GM23338 (cell line): Measurements from ENCODE around the gene FRAS1. TPM values are rescaled to one million over a fixed set of nuclear protein-coding genes. Genes with fewer than 3 reads are reported as not detected.

Experiments used
- ATAC-seq: fragments of 200-7000 bp; cut with Tn5 transposase; 3 replicates; pipeline ENCODE4 v1.9.1; 2020
- DNase-seq: peaks from one replicate; pipeline ENCODE4 v3.0.0-alpha.2; 2015; ENCODE audit warnings: low spot score
- H2AFZ ChIP-seq: fragments of 200-600 bp; sonication (generic); 2 replicates; pipeline ENCODE4 v1.8.0; 2016; ENCODE audit warnings: antibody characterized with exemption, mild to moderate bottlenecking, moderate library complexity
- H3F3A ChIP-seq: fragments of 200-600 bp; sonication (generic); replicated peaks from 2 replicates; pipeline ENCODE4 v1.8.0; 2017; ENCODE audit warnings: antibody characterized with exemption, mixed run types, low read depth
- H3K27ac ChIP-seq: fragments of 200-600 bp; sonication (generic); 2 replicates; pipeline ENCODE4 v1.6.1; 2016; ENCODE audit warnings: low read depth
- H3K27me3 ChIP-seq: fragments of 200-600 bp; sonication (generic); 2 replicates; pipeline ENCODE4 v1.8.0; 2016; ENCODE audit warnings: mild to moderate bottlenecking, mixed run types, moderate library complexity; ENCODE audit not compliant: insufficient read depth
- H3K36me3 ChIP-seq: fragments of 200-600 bp; sonication (generic); 2 replicates; pipeline ENCODE4 v1.8.0; 2016; ENCODE audit warnings: mild to moderate bottlenecking; ENCODE audit not compliant: insufficient read depth
- H3K4me1 ChIP-seq: fragments of 200-600 bp; sonication (generic); 2 replicates; pipeline ENCODE4 v1.8.0; 2016; ENCODE audit warnings: mild to moderate bottlenecking, moderate library complexity; ENCODE audit not compliant: insufficient read depth
- H3K4me2 ChIP-seq: fragments of 200-600 bp; sonication (generic); 2 replicates; pipeline ENCODE4 v1.7.1; 2017; ENCODE audit warnings: mixed run types
- H3K4me3 ChIP-seq: fragments of 200-600 bp; sonication (generic); 2 replicates; pipeline ENCODE4 v1.6.1; 2016; ENCODE audit warnings: mixed run types
- H3K79me2 ChIP-seq: fragments of 200-600 bp; sonication (generic); replicated peaks from 2 replicates; pipeline ENCODE4 v1.8.0; 2017; ENCODE audit warnings: mild to moderate bottlenecking; ENCODE audit not compliant: insufficient read depth
- H3K9me2 ChIP-seq: fragments of 200-600 bp; sonication (generic); 2 replicates; pipeline ENCODE4 v1.8.0; 2017; ENCODE audit not compliant: insufficient read depth
- H4K20me1 ChIP-seq: fragments of 200-600 bp; sonication (generic); replicated peaks from 2 replicates; pipeline ENCODE4 v1.8.0; 2017; ENCODE audit warnings: mild to moderate bottlenecking; ENCODE audit not compliant: insufficient read depth
- H3K27ac Mint-ChIP-seq: 2 replicates; pipeline ENCODE4 v1.8.0; 2020; ENCODE audit warnings: inconsistent platforms, mild to moderate bottlenecking, moderate library complexity, mixed read lengths
- H3K27me3 Mint-ChIP-seq: 3 replicates; pipeline ENCODE4 v1.8.0; 2022; ENCODE audit warnings: low read depth, mild to moderate bottlenecking, moderate library complexity, mixed read lengths, inconsistent platforms; ENCODE audit not compliant: insufficient read depth, poor library complexity
- H3K36me3 Mint-ChIP-seq: 3 replicates; pipeline ENCODE4 v1.8.0; 2021; ENCODE audit warnings: low read depth, mild to moderate bottlenecking, inconsistent platforms, moderate library complexity, mixed read lengths
- H3K4me1 Mint-ChIP-seq: 3 replicates; pipeline ENCODE4 v1.8.0; 2020; ENCODE audit warnings: mild to moderate bottlenecking, inconsistent platforms, mixed read lengths
- H3K4me3 Mint-ChIP-seq: 3 replicates; pipeline ENCODE4 v1.8.0; 2021; ENCODE audit warnings: moderate library complexity, mild to moderate bottlenecking, inconsistent platforms, mixed read lengths
- H3K9me3 Mint-ChIP-seq: 3 replicates; pipeline ENCODE4 v1.8.0; 2020; ENCODE audit warnings: moderate library complexity, mild to moderate bottlenecking, inconsistent platforms, mixed read lengths
- CREB1 ChIP-seq: fragments of 250-450 bp; sonication (Bioruptor Pico); IDR thresholded peaks from 2 replicates; pipeline ENCODE4 v1.5.0; 2020; ENCODE audit warnings: low read depth, mild to moderate bottlenecking, moderate library complexity
- CTCF ChIP-seq, 2 experiments: fragments of 200-600 bp in 1 of 2; sonication (generic) in 1 of 2; conservative IDR thresholded peaks; 2 replicates each; pipeline versions ENCODE4 v1.5.1 to v1.6.1; 2016 to 2017; ENCODE audit warnings: antibody characterized with exemption in 2 of 2, low read depth in 2 of 2, mild to moderate bottlenecking in 2 of 2, moderate library complexity in 1 of 2
- ETS1 ChIP-seq: IDR thresholded peaks from 2 replicates; pipeline ENCODE4 v1.6.1; 2016; ENCODE audit warnings: antibody characterized with exemption
- EZH2 ChIP-seq: fragments of 200-600 bp; sonication (generic); IDR thresholded peaks from one replicate; pipeline ENCODE4 v1.8.0; 2017; ENCODE audit warnings: antibody characterized with exemption, mild to moderate bottlenecking, low read depth; ENCODE audit not compliant: unreplicated experiment
- EZH2phosphoT487 ChIP-seq: fragments of 200-600 bp; sonication (generic); IDR thresholded peaks from one replicate; pipeline ENCODE4 v1.8.1; 2018; ENCODE audit warnings: antibody characterized with exemption; ENCODE audit not compliant: unreplicated experiment
- JUNB ChIP-seq: IDR thresholded peaks from one replicate; pipeline ENCODE4 v1.6.1; 2016; ENCODE audit warnings: antibody characterized with exemption; ENCODE audit not compliant: unreplicated experiment
- NANOG ChIP-seq: IDR thresholded peaks from 2 replicates; pipeline ENCODE4 v1.6.1; 2016; ENCODE audit warnings: antibody characterized with exemption, borderline replicate concordance
- POLR2AphosphoS5 ChIP-seq: IDR thresholded peaks from 2 replicates; pipeline ENCODE4 v1.6.1; 2016; ENCODE audit warnings: antibody characterized with exemption, low read depth
- REST ChIP-seq: IDR thresholded peaks from one replicate; pipeline ENCODE4 v1.6.1; 2018; ENCODE audit warnings: antibody characterized with exemption; ENCODE audit not compliant: unreplicated experiment
- STAT1 ChIP-seq: IDR thresholded peaks from one replicate; pipeline ENCODE4 v1.6.1; 2016; ENCODE audit warnings: antibody characterized with exemption; ENCODE audit not compliant: unreplicated experiment
- ZNF114 ChIP-seq: fragments of 250-450 bp; sonication (Bioruptor Pico); IDR thresholded peaks from 2 replicates; pipeline ENCODE4 v1.5.0; 2020; ENCODE audit warnings: mild to moderate bottlenecking, moderate library complexity
- ZNF331 ChIP-seq: fragments of 250-450 bp; sonication (Bioruptor Pico); IDR thresholded peaks from 2 replicates; pipeline ENCODE4 v1.5.0; 2020; ENCODE audit warnings: low read depth, mild to moderate bottlenecking, moderate library complexity
- polyA plus RNA-seq: library from polyadenylated mRNA; unstranded; fragments of >200 nt; fragmentation: Nextera tagmentation; extraction: Ambion mirVana; gene quantifications from 2 replicates; pipeline ENCODE4 v1.2.1, GENCODE V29; 2016
- total RNA-seq: library from RNA; depleted of rRNA; stranded (reverse); fragments of >200 nt; shearing (Covaris generic); gene quantifications from 2 replicates; pipeline ENCODE4 v1.2.3, GENCODE V29; 2014
- TF ChIP-seq, protein P1 (sequence below): fragments of 250-450 bp; sonication (Bioruptor Pico); IDR thresholded peaks from 2 replicates; pipeline ENCODE4 v1.5.0; 2020; ENCODE audit warnings: mild to moderate bottlenecking, moderate library complexity

The FRAS1 gene
- total and polyA plus RNA-seq, 2 experiments from 2014 or later, result 12.4 to 108 TPM

- Mint-ChIP-seq H3K27me3 (no peaks in the 10 kb centered on the region), H3K27ac (no peak overlapping the region), H3K9me3 (no peaks in the 10 kb centered on the region), H3K36me3 (peaks cover 21% of the 10 kb centered on the region; the same call in 2 of the 3 replicates), H3K4me3 (no peak overlapping the region), H3K4me1 (peaks cover 29% of the 10 kb centered on the region)
- H3K4me3 ChIP-seq, result no peak overlapping the region
- no peak overlapping the region for H2AFZ ChIP-seq
- no peaks in the 10 kb centered on the region for H3F3A ChIP-seq
- no peak for TF ChIP-seq POLR2AphosphoS5
- TF ChIP-seq ZNF331 (CRISPR knock-in tag), result no peak
- TF ChIP-seq REST, result no peak
- TF ChIP-seq JUNB, result no peak
- no peak for TF ChIP-seq EZH2
- TF ChIP-seq ZNF114 (CRISPR knock-in tag), result no peak
- no peak for TF ChIP-seq CTCF (conservative IDR thresholded peaks at IDR 0.05; ENCODE audit: low read depth in 2 of 2)
- TF ChIP-seq, protein P1, sequence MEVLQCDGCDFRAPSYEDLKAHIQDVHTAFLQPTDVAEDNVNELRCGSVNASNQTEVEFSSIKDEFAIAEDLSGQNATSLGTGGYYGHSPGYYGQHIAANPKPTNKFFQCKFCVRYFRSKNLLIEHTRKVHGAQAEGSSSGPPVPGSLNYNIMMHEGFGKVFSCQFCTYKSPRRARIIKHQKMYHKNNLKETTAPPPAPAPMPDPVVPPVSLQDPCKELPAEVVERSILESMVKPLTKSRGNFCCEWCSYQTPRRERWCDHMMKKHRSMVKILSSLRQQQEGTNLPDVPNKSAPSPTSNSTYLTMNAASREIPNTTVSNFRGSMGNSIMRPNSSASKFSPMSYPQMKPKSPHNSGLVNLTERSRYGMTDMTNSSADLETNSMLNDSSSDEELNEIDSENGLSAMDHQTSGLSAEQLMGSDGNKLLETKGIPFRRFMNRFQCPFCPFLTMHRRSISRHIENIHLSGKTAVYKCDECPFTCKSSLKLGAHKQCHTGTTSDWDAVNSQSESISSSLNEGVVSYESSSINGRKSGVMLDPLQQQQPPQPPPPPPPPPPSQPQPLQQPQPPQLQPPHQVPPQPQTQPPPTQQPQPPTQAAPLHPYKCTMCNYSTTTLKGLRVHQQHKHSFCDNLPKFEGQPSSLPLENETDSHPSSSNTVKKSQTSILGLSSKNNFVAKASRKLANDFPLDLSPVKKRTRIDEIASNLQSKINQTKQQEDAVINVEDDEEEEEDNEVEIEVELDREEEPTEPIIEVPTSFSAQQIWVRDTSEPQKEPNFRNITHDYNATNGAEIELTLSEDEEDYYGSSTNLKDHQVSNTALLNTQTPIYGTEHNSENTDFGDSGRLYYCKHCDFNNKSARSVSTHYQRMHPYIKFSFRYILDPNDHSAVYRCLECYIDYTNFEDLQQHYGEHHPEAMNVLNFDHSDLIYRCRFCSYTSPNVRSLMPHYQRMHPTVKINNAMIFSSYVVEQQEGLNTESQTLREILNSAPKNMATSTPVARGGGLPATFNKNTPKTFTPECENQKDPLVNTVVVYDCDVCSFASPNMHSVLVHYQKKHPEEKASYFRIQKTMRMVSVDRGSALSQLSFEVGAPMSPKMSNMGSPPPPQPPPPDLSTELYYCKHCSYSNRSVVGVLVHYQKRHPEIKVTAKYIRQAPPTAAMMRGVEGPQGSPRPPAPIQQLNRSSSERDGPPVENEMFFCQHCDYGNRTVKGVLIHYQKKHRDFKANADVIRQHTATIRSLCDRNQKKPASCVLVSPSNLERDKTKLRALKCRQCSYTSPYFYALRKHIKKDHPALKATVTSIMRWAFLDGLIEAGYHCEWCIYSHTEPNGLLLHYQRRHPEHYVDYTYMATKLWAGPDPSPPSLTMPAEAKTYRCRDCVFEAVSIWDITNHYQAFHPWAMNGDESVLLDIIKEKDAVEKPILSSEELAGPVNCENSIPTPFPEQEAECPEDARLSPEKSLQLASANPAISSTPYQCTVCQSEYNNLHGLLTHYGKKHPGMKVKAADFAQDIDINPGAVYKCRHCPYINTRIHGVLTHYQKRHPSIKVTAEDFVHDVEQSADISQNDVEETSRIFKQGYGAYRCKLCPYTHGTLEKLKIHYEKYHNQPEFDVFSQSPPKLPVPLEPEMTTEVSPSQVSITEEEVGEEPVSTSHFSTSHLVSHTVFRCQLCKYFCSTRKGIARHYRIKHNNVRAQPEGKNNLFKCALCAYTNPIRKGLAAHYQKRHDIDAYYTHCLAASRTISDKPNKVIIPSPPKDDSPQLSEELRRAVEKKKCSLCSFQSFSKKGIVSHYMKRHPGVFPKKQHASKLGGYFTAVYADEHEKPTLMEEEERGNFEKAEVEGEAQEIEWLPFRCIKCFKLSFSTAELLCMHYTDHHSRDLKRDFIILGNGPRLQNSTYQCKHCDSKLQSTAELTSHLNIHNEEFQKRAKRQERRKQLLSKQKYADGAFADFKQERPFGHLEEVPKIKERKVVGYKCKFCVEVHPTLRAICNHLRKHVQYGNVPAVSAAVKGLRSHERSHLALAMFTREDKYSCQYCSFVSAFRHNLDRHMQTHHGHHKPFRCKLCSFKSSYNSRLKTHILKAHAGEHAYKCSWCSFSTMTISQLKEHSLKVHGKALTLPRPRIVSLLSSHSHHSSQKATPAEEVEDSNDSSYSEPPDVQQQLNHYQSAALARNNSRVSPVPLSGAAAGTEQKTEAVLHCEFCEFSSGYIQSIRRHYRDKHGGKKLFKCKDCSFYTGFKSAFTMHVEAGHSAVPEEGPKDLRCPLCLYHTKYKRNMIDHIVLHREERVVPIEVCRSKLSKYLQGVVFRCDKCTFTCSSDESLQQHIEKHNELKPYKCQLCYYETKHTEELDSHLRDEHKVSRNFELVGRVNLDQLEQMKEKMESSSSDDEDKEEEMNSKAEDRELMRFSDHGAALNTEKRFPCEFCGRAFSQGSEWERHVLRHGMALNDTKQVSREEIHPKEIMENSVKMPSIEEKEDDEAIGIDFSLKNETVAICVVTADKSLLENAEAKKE (CRISPR knock-in tag), result no peak
- no peak for TF ChIP-seq ETS1
- TF ChIP-seq EZH2phosphoT487, result no peak
- TF ChIP-seq NANOG, result no peak
- no peak for TF ChIP-seq STAT1
- TF ChIP-seq CREB1, result no peak
- H3K4me1 ChIP-seq, result 0 out of 2 replicates have a peak, but pooled peaks cover 2% of the 10 kb centered on the region
- H3K4me2 ChIP-seq, result no peak overlapping the region
- ATAC-seq (no peak), DNase-seq (no peak)
- H3K79me2 ChIP-seq, result no peaks in the 10 kb centered on the region
- H3K27me3 ChIP-seq, result no peaks in the 10 kb centered on the region
- H4K20me1 ChIP-seq, result no peaks in the 10 kb centered on the region; the same call in 1 of the 2 replicates
- H3K9me2 ChIP-seq, result no peaks in the 10 kb centered on the region
- H3K36me3 ChIP-seq, result no peaks in the 10 kb centered on the region
- H3K27ac ChIP-seq, result no peak overlapping the region
Observed at GRCh38 chr4:78345237-78345636, 288.1 kb downstream of the FRAS1 start.
